DOHH2 (cell line): ENCODE data around the gene HELB.

Source experiments
- H3F3A ChIP-seq: fragments of 200-600 bp; sonication (generic), shearing (Covaris generic); 2 replicates; pipeline ENCODE4 v1.6.0; 2016; ENCODE audit warnings: antibody characterized with exemption, mild to moderate bottlenecking; ENCODE audit not compliant: control insufficient read depth, insufficient read depth
- H3K27ac ChIP-seq: fragments of 200-600 bp; sonication (generic); 2 replicates; pipeline ENCODE4 v1.5.1; 2014; ENCODE audit warnings: low read depth, mild to moderate bottlenecking, low read length, moderate library complexity
- H3K27me3 ChIP-seq: fragments of 200-600 bp; sonication (generic); 2 replicates; pipeline ENCODE4 v1.6.1; 2014; ENCODE audit warnings: mild to moderate bottlenecking, low read length, mixed read lengths; ENCODE audit not compliant: control insufficient read depth
- H3K36me3 ChIP-seq: fragments of 200-600 bp; sonication (generic); 2 replicates; pipeline ENCODE4 v1.6.1; 2014; ENCODE audit warnings: mild to moderate bottlenecking, low read length, moderate library complexity, mixed read lengths; ENCODE audit not compliant: control insufficient read depth
- H3K4me1 ChIP-seq: fragments of 200-600 bp; sonication (generic); 2 replicates; pipeline ENCODE4 v1.6.1; 2014; ENCODE audit warnings: mild to moderate bottlenecking, low read length, mixed read lengths; ENCODE audit not compliant: control insufficient read depth
- H3K4me2 ChIP-seq: fragments of 200-600 bp; sonication (generic); 2 replicates; pipeline ENCODE4 v1.6.0; 2014; ENCODE audit warnings: mild to moderate bottlenecking, low read length, moderate library complexity
- H3K4me3 ChIP-seq: fragments of 200-600 bp; sonication (generic); 2 replicates; pipeline ENCODE4 v1.5.1; 2014; ENCODE audit warnings: mild to moderate bottlenecking, low read length, mixed read lengths
- H3K79me2 ChIP-seq: fragments of 200-600 bp; sonication (generic); 2 replicates; pipeline ENCODE4 v1.6.1; 2014; ENCODE audit warnings: mild to moderate bottlenecking, low read length, mixed read lengths; ENCODE audit not compliant: control insufficient read depth
- H3K9me2 ChIP-seq: fragments of 200-600 bp; sonication (generic); replicated peaks from 2 replicates; pipeline ENCODE4 v1.6.1; 2014; ENCODE audit warnings: mild to moderate bottlenecking, low read length, mixed read lengths; ENCODE audit not compliant: control insufficient read depth
- H3K9me3 ChIP-seq: fragments of 200-600 bp; sonication (generic); 2 replicates; pipeline ENCODE4 v1.6.1; 2014; ENCODE audit warnings: antibody characterized with exemption, low read length, mixed read lengths; ENCODE audit not compliant: control insufficient read depth, insufficient read depth
- H4K20me1 ChIP-seq: fragments of 200-600 bp; sonication (generic); 2 replicates; pipeline ENCODE4 v1.6.0; 2014; ENCODE audit warnings: low read depth, mild to moderate bottlenecking, antibody characterized with exemption, low read length, moderate library complexity; ENCODE audit not compliant: control insufficient read depth, insufficient read depth
- CTCF ChIP-seq: fragments of 200-600 bp; sonication (generic); IDR thresholded peaks from one replicate; pipeline ENCODE4 v1.5.1; 2014; ENCODE audit warnings: antibody characterized with exemption, mild to moderate bottlenecking, low read depth, low read length; ENCODE audit not compliant: poor library complexity, severe bottlenecking
- EZH2phosphoT487 ChIP-seq: fragments of 200-600 bp; sonication (generic); IDR thresholded peaks from 2 replicates; pipeline ENCODE4 v1.6.1; 2017; ENCODE audit warnings: borderline replicate concordance, mild to moderate bottlenecking, antibody characterized with exemption, low read length, moderate library complexity, mixed read lengths

Gene HELB

GRCh38 chr12:66273147-66273546, 29.1 kb upstream of the HELB start:
- H4K20me1 ChIP-seq = no peaks in the 10 kb centered on the region
- no peak overlapping the region for H3K4me3 ChIP-seq
- no peaks in the 10 kb centered on the region for H3K79me2 ChIP-seq
- H3K4me2 ChIP-seq = no peak overlapping the region
- H3K9me2 ChIP-seq = no peaks in the 10 kb centered on the region
- peaks cover 19% of the 10 kb centered on the region for H3K4me1 ChIP-seq
- H3K27ac ChIP-seq = no peak overlapping the region
- TF ChIP-seq CTCF (no peak), EZH2phosphoT487 (no peak)
- no peaks in the 10 kb centered on the region for H3K36me3 ChIP-seq
- H3K27me3 ChIP-seq = no peaks in the 10 kb centered on the region
- H3F3A ChIP-seq = 0 out of 2 replicates have a peak, but pooled peaks cover 3% of the 10 kb centered on the region
- no peaks in the 10 kb centered on the region for H3K9me3 ChIP-seq

GRCh38 chr12:66275040-66275439, 27.3 kb upstream of the HELB start:
- no peak overlapping the region for H3K4me2 ChIP-seq
- H3K4me3 ChIP-seq = no peak overlapping the region
- no peaks in the 10 kb centered on the region for H3K36me3 ChIP-seq
- H3K79me2 ChIP-seq = no peaks in the 10 kb centered on the region
- no peaks in the 10 kb centered on the region for H4K20me1 ChIP-seq
- 0 out of 2 replicates have a peak, but pooled peaks cover 3% of the 10 kb centered on the region for H3F3A ChIP-seq
- TF ChIP-seq EZH2phosphoT487 (no peak), CTCF (no peak)
- H3K27me3 ChIP-seq = no peaks in the 10 kb centered on the region
- no peaks in the 10 kb centered on the region for H3K9me2 ChIP-seq
- peaks cover under 1% of the 10 kb centered on the region; the same call in 1 of the 2 replicates for H3K4me1 ChIP-seq
- no peak overlapping the region for H3K27ac ChIP-seq
- no peaks in the 10 kb centered on the region for H3K9me3 ChIP-seq

- no peak overlapping the region for H3K4me3 ChIP-seq
- no peaks in the 10 kb centered on the region for H4K20me1 ChIP-seq
- no peaks in the 10 kb centered on the region for H3K9me2 ChIP-seq
- no peaks in the 10 kb centered on the region for H3K36me3 ChIP-seq
- TF ChIP-seq EZH2phosphoT487 = no peak
- peak; percentile 20 for TF ChIP-seq CTCF
- H3K27ac ChIP-seq = no peak overlapping the region
- H3K27me3 ChIP-seq = no peaks in the 10 kb centered on the region
- H3F3A ChIP-seq = no peaks in the 10 kb centered on the region
- H3K4me1 ChIP-seq = no peaks in the 10 kb centered on the region
- H3K79me2 ChIP-seq = no peaks in the 10 kb centered on the region
- peaks cover 3% of the 10 kb centered on the region; the same call in 1 of the 2 replicates for H3K9me3 ChIP-seq
- no peak overlapping the region for H3K4me2 ChIP-seq
Measured at GRCh38 chr12:66279123-66279712, 23.1 kb upstream of the HELB start.
